Cerebellar nuclear complex (tissue), 1 donor: ENCODE measurements around the gene ACOX3.
"Not testable (repeated sequence)": the region's sequence is repeated elsewhere in the genome, so short reads cannot be mapped to it uniquely, and the experiment has no call there.

Source experiments
- DNase-seq, 2 experiments: peaks; one replicate each; lab custom pipeline; 2025; lab: John Stamatoyannopoulos, UW

The ACOX3 gene

DNA sequence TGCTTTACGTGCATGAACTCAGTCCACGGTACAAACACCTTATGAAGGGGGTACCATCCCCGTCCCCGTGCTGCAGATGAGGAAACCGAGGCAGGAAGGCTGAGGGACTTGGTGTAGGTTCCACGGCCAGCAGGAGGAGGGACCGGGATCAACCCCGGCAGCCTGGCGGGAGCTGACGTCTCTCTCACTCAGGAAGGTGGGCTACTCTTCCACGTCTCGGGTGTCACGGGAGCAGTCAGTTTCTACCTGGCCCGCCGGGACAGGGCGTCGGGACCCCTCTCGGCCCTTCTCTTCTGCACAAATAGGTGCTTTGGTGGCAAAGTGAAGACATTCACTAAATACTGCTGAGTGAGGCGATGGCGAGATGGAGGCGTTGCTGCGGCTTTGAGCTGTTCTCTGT lies 53.3 kb downstream of the ACOX3 start:
- no peak for DNase-seq

DNA sequence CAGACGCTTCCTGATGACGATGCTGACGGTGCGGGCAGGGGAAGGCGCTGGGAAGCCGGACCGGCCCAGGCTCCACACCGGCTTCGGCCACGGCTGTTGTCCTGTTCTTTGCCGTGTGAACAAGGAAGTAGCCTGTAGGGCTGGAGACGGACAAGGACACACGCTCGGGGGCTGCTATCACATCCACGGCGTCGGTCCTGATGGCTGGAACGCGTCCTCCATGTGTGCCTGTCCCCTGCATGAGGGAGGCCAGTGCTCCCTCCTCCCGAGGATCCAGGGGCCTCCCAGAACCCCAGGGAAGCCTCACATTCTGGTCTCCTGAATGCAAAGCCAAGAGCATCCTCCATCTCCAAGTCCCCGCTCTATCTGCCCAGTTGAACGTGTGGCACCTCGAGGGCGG lies 53.8 kb downstream of the ACOX3 start:
- DNase-seq, result no peak

DNA sequence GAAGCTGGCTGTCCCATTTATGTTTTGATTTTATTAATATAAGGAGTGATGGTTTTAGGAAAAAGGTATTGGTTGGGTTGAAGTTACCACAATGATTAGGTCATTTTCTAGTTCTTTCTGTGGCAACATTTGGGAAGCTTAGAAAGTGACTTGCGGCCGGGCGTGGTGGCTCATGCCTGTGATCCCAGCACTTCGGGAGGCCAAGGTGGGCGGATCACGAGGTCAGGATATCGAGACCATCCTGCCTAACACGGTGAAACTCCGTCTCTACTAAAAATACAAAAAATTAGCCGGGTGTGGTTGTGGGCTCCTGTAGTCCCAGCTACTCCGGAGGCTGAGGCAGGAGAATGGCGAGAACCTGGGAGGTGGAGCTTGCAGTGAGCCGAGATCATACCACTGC lies 54.4 kb downstream of the ACOX3 start:
- DNase-seq, result not testable (repeated sequence)

DNA sequence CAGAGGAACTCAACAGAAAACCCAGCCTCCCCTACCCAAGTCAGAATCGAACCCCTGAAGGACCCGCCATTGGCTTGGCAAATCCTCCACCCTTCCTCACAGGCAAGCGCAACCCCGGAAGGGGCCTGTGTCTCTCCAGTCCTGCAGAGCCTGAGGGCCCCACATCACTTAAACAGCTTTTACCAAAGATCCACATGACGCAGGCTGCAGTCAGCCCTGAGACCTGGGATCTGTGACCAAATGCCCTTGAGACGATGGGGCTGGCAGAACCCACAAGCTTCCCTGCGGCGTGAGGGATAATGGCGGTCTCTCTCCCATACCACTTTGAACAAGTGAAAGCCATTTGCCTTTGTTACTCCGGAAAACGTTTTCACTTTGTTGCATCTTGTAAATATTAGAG lies 54.9 kb downstream of the ACOX3 start:
- no peak for DNase-seq

DNA sequence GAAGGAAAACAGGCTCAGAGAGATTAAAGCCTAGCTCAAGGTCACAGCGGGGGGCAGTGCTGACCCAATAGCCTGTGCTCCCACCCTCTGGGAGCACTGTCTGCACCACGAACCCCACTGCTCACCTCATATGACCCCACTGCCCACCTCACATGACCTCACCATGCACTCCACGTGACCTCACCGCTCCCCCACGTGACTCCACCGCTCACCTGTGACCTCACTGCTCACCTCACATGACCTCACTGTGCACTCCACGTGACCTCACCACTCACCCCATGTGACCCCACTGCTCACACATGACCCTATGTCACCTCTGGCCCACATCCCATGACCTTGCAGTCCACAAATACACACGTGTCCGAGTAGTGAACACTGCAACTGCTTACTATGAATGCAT lies 55.4 kb downstream of the ACOX3 start:
- DNase-seq, result no peak

DNA sequence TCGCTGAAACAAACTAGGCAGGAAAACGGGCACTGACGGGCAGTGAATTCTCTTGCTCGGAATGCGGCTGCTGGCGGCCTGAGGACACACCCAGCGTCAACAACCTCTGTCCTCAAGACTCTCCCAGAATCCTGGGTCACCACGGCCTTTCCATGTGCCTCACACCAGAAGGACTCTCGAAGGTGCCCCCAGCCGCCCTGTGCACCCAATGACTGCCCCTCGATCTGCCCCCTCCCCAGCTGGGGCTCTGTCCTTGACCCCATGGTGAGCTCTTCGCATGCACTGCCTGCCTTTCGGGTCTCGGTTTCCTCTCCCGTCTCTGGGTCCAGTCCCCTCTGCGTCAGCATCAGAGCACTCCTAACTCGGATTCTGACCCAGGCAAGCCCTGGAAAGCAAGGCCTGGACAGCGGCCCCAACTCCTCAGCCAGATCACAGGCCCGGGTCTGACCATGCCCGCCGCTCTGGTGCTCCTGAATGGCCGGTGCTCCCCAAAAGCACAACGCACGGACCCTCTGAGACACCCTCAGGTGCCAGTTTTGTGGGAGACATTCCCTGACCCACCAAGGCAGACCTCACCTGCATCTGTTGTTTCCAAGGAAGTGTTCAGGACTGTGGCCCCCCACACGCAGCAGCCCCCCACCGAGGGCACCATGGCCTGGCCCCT lies 56.0 kb downstream of the ACOX3 start:
- no peak for DNase-seq

DNA sequence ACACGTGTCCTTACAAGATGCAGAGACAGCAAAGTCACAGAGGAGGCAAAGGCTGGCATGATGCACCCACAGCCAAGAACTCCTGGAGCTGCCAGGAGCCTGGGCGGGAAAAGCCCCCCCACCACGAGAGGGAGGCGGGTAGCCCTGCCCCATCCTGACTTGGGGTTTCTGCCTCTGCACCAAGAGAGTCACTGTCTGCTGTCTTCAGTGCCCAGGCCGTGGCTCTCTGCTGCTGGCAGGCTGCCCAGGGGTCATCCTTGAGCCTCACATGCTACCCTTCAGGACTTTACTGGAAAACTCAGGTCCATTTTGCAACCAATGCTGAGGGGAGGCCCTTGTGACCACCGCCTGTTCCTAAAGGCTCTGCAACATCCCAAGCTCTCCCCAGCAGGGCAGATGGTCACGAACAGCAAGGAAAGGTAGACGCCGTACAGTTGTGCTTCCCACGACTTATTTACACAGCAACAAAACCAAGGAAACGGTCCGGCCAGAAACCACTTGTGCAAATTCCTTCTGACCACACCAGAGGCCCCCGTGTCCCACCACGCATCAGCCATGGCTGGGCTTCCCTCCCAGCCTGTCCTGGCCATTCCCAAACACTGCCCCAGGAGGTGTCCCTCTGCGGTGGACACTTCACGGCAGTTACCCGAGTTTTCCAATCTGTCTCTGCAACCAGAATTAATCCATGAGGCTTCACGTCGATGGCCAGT lies 56.9 kb downstream of the ACOX3 start:
- DNase-seq, result no peak

DNA sequence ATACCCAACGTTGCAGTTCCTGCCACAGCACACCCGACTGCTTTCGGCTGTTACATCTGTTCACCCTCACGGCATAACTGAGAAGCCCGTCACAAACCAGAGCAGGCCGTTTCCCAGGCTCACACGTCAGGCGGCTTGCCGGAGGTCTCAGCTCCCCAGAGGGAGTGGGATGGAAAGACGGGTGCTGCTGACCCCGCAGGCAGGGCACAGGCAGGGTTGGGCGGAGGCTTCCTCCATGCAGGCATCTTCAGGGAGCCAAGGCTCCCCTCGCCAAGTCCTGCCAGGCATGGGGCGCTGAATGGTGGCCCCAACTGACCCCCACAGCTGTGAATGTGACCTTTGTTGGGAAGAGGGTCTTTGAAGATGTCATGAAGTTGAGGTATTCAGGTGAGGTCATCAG lies 57.5 kb downstream of the ACOX3 start:
- DNase-seq, result no peak

DNA sequence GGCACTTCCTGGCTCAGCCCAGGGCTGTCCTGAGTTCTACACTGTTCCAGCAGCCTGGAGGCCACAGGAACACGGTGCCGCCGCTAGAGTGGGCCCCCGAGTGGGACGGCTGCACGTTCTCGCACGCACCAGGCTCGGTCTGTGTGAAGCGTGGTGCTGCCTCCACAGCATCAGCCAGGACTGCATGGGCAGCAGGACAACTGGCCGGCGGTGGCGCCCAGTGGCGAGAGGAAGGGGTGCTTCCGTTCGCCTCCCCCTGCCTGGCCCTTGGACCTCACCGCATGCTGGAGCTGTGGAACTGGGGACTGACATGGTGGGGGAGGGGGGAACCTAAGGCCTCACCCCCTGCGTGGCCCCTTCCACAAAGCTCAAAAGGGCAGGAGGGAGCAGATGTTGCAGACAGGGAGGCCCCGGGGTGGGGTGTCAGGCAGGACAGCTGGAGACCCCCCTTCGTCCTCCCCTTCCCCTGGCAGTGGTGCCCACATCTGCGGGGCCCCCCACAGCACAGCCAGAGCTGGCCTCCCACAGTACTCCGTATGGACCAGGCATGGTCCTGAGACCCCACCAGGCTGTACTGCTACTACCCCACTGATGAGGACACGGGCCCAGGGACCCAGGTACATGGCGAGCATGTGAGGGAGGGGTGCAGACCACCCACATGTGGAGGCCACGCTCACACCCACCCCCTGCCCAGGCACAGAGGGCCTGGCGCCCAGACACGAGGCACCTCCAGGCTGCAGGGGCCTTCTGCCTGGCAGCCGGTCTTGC lies 58.5 kb downstream of the ACOX3 start:
- DNase-seq, result no peak

DNA sequence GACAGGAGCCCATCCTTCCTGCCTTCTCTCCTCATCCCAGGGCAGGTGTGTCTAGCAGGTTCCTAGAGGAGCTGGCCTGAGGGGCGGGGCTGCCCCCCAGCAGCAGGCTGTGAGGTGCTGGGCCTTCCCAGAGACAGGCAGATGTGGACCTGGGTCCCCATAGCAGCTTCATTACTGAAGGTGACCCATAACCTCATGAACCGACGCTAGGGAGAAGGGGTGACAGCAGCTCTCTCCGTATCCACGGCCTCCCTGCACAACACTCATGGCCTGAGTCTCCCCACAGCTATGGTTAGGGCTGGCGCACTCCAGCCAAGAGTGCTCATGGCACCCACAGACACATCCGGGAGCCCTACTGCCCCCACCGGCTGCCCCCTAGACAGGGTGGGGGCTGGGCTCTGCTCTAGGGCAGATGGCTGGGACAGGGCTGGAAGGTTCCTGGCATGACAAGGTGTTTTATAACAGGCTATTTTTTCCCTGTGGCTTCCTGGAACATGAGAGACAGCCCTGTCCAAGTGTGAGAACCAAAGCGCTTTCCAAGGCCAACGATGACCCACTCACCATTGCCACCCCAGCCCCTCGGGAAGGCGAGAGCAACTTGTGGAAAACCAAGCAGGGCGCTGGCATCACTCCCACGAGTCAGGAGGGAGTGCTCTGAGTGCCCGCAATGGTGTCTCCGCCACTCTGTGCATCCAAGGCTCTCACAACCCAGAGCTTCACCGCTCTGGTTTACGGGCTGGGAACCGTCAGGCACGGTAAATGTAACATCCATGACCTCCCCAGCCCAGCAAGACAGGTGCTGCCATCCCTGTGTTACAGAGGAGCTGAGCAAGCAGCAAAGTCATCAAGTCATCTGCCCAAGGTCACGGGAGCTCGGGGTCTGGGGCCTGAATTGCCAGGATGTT lies 59.8 kb downstream of the ACOX3 start:
- no peak for DNase-seq

DNA sequence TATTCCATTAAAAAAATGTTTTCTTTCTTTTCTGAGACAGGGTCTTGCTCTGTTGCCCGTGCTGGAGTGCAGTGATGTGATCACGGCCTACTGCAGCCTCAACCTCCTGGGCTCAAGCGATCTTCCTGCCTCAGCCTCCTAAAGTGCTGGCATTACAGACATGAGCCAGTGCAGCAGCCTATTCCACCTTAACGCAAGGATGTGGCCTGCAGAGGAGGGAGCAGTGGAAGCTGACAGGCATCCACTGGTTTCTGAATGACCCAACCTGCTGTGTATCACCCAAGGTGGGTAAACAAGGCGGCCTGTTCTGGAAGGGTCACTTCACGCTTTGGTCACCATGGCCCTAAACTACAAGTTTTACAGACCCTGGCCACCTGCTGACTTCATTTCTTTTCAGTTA lies 60.8 kb downstream of the ACOX3 start:
- DNase-seq, result no peak

DNA sequence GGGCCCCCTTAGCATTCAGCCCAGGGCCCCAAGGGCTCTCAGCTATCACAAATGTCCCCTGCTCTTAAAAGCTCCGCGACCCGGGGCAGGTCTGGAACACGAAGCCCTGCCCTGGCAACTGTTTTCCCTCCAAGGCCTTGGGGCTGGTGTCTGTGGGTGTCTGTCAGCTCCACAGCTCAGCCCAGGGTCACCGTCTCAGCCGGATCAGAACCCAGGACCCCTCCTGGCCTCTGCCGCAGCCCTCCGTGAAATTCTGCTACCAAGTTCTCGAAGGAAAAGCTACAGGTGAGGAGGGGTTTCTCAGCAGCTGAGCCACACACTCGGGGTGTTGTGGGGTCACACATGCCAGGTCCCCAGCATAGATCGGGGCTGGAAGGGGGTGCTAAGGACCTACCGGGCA lies 61.2 kb downstream of the ACOX3 start:
- no peak for DNase-seq

DNA sequence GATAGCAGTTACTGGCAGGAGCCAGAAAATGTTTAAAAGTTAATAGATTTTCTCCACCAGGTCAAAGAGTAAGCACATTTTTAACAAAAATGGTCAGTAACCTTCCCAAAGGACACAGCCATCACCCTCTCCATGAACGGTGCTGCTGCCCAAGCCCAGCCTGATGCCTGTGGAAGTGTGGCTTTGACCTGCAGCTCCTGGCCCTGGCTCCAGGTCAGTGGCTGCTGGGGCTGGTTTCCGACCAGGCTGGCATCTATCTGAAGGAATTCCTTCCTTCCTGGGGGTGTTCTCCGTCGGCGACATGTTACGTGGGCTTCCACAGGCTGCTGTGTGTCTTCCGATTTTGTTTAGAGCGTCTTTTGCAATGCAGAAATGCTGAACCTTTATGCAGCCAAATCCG lies 61.7 kb downstream of the ACOX3 start:
- DNase-seq, result no peak

DNA sequence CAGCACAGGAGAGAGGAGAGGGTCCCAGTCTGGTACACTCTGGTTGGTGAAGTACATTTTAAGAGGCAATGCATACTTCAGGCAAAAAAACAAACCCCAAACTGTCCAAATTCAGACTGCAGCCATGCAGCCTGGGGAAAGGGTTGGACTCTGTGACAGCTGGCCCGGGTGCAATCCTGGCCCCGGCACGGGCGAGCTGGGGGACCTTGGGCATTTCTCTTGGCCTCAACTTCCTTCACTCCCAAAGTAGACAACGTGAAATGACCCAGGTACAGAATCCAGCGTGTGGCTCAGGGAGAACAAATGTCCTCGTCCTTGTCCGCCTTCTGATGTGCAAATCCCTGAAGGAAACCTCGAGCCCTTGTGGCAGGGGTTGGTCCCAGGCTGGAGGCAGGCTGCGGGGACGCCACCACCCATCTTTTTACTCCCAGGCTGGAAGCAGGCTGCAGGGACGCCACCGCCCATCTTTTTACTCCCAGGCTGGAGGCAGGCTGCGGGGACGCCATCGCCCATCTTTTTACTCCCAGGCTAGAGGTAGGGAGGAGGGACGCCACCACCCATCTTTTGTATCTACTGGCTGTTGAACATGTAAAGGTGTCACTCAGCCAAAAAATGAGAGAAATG lies 62.3 kb downstream of the ACOX3 start:
- DNase-seq, result no peak

DNA sequence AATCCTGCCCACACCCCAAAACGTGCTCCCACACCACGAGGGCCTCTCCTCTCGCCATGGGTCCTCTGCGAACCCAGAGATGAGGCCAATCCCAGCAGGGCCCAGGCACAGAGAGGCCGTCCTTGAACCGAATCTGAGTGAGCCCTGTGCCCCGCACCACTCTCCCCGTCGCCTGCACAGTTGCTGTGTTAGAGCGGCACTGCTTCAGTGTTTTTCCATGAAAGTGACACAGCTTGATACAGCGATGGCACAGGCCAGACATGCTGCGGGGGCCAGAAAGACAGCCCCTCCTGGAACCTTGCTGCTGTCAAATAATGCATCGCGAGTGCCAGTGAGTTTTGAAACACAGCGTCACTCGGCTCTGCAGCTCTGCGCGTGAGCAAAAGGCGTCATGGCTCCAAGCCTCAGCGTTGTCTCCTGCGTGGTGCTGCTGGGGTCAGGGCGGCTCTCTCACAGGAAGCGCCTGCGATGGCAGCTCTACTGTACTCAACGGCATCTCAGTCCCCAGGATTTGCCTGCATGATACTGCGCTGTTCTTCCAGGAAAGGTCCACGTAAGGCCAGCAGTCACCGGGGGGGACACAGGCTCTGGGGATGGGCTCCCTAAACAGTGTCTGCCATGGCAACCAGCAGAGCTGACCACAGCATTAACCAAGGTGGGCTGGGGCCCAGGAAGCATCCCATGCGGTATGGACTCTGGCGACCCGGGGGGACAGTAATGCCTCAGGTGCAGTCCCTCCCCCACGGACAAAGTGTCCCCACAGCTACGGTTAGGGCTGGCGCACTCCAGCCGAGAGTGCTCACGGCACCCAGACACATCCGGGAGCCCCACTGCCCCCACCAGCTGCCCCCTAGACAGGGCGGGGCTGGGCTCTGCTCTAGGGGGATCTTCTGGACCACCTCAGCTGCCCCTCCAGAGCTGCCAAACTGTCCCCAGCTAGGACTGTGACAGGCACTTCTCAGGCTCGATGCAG lies 63.1 kb downstream of the ACOX3 start:
- DNase-seq, result no peak

DNA sequence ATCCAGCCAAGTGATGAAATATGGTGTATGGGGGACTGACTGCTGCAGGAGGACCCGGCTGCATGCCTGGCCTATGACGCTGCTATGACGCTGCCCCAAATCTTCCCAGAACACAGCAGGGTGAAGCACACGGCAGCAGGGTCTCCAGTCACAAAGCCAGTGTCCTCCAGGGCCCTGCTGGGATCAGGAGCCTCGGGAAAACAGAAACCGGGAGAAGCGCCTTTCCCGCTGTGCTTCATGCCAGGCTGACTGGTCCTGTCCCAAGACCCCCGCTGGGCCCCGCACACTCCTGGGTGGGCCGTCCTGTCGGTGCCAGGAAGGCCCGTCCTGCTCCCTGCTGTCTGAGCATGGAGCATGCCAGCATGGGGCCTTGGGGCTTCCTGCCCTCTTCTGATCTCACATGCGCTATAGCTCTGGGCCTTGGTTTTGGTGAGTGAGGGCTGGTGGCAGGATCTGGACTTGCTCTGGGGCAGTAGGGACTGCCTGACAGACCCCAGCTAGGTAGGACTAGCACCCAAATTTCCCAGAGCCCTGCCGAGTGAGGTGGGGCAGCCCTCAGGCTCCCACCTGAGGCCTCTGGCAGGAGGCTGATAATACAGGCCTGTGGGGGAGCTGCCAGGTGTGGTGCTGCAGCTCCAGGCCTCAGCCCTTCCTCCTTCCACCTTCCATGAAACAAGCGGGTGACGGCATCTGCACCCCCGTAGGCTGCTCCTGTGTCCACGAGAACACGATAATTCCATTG lies 64.0 kb downstream of the ACOX3 start:
- no peak for DNase-seq

DNA sequence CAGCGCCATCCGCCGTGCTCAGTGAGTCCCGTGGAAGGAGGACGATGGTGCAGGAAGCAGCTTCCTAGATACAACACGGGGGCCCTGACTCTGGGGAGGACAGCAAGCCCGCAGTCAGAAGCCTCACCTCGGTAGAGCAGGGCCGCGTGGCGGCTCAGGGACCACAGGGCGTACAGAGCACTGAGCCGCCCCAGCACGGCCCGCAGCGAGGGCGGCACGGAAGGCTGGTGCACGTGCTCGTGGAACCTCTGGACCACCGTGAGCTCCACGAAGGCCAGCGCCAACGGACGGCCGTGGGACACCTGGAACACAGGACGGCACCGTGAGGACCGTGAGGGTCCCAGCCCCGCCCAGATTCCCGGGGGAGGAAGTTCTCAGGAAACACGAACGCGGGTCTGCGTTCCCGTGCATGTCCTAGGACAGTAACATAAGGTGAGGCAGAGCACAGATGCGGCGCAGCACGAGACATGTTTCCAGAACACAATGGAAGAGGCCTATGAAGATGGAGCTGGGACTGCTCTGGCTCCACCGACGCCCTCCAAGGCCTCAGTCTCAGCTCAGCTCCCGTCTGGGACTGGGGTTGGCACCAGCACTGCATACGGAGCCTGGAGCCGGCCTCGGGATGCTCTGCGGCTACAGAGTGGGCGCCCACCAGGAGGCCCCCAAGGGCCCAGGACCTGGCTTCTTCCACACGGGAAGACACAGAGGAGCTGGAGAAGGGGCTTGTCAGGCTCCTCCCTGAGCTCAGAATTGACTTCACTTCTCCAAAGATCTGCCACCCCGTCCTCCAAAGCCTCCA lies 65.5 kb downstream of the ACOX3 start:
- no peak for DNase-seq

DNA sequence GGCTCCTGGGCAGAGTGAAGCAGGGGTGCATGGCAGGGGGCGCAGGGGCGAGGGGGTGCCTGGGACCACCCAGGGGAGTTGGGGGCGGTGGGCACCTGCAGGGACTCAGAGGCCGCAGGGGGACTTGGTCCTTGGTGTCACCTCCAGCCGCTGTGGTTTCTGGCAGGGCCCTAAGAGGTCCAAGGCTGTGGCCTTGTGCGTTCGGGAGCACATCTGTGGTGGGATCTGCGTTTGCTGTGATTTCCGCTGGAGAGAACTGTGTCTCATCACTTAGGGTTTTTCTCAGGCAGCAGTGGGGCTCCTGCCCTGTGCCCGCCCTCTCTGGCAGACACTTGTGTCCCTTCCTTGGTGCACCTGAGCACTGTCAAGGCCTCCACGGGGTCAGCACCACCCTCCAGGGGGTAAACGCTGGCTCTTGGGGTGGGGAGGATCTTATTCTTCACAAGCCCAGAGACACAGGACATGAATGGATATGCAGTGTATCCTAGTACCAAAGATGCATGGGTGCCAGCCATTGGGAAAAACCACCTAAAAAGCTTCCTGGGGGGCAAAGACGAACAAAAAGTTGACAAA lies 66.5 kb downstream of the ACOX3 start:
- no peak for DNase-seq
